Endothelial cell (in vitro differentiated cells): ENCODE data around the gene FBXO31. TPM values are rescaled to one million over a fixed set of nuclear protein-coding genes. Genes with fewer than 3 reads are reported as not detected.

Experiments used
- DNase-seq: peaks from one replicate; pipeline ENCODE4 v3.0.0; 2021; ENCODE audit warnings: low spot score
- H3K27ac Mint-ChIP-seq: one replicate; pipeline ENCODE4 v1.8.0; 2021; ENCODE audit warnings: mixed read lengths, inconsistent platforms; ENCODE audit not compliant: unreplicated experiment
- H3K27me3 Mint-ChIP-seq: one replicate; pipeline ENCODE4 v1.8.0; 2021; ENCODE audit warnings: mild to moderate bottlenecking, moderate library complexity, mixed read lengths, inconsistent platforms; ENCODE audit not compliant: unreplicated experiment
- H3K36me3 Mint-ChIP-seq: one replicate; pipeline ENCODE4 v1.8.0; 2021; ENCODE audit warnings: mild to moderate bottlenecking, low read depth, mixed read lengths, inconsistent platforms; ENCODE audit not compliant: unreplicated experiment
- H3K4me1 Mint-ChIP-seq: one replicate; pipeline ENCODE4 v1.8.0; 2021; ENCODE audit warnings: mild to moderate bottlenecking, mixed read lengths, inconsistent platforms; ENCODE audit not compliant: unreplicated experiment
- H3K4me3 Mint-ChIP-seq: one replicate; pipeline ENCODE4 v1.8.0; 2021; ENCODE audit warnings: mild to moderate bottlenecking, mixed read lengths, inconsistent platforms; ENCODE audit not compliant: unreplicated experiment
- H3K9me3 Mint-ChIP-seq: one replicate; pipeline ENCODE4 v1.8.0; 2021; ENCODE audit warnings: mixed read lengths, inconsistent platforms; ENCODE audit not compliant: unreplicated experiment
- CTCF ChIP-seq: fragments of 200-600 bp; sonication (generic); IDR thresholded peaks from one replicate; pipeline ENCODE4 v1.5.0; 2021; ENCODE audit warnings: antibody characterized with exemption; ENCODE audit not compliant: unreplicated experiment
- total RNA-seq: library from RNA; stranded (reverse); fragmentation: NEBNext Ultra II Directional; extraction: Animal tissue kit (Norgen Biotek cat#: 25700); gene quantifications from one replicate; pipeline ENCODE4 v1.2.1, GENCODE V29; 2021; ENCODE audit not compliant: unreplicated experiment

Gene FBXO31
- total RNA-seq, 1 donor from 2014 or later = 13.5 TPM

- no peak overlapping the region for H3K4me3 Mint-ChIP-seq
- TF ChIP-seq CTCF = no peak
- peaks cover 2% of the 10 kb centered on the region for H3K4me1 Mint-ChIP-seq
- no peak overlapping the region for H3K27ac Mint-ChIP-seq
- H3K9me3 Mint-ChIP-seq = no peaks in the 10 kb centered on the region
- no peak for DNase-seq
- no peaks in the 10 kb centered on the region for H3K27me3 Mint-ChIP-seq
- no peaks in the 10 kb centered on the region for H3K36me3 Mint-ChIP-seq
Measured at GRCh38 chr16:87312008-87312407, 71.6 kb downstream of the FBXO31 start.

- DNase-seq = no peak
- H3K27ac Mint-ChIP-seq = no peak overlapping the region
- no peak overlapping the region for H3K4me3 Mint-ChIP-seq
- H3K9me3 Mint-ChIP-seq = no peaks in the 10 kb centered on the region
- peaks cover 2% of the 10 kb centered on the region for H3K4me1 Mint-ChIP-seq
- TF ChIP-seq CTCF = no peak
- no peaks in the 10 kb centered on the region for H3K36me3 Mint-ChIP-seq
- no peaks in the 10 kb centered on the region for H3K27me3 Mint-ChIP-seq
Measured at GRCh38 chr16:87311387-87311786, 72.2 kb downstream of the FBXO31 start.

- no peaks in the 10 kb centered on the region for H3K9me3 Mint-ChIP-seq
- H3K27me3 Mint-ChIP-seq = no peaks in the 10 kb centered on the region
- H3K4me3 Mint-ChIP-seq = no peak overlapping the region
Measured at GRCh38 chr16:87310610-87311009, 73.0 kb downstream of the FBXO31 start.

GRCh38 chr16:87309620-87310525 is 73.7 kb downstream of the FBXO31 start:
- Mint-ChIP-seq H3K4me1 (peaks cover 2% of the 10 kb centered on the region), H3K27me3 (no peaks in the 10 kb centered on the region), H3K9me3 (no peaks in the 10 kb centered on the region), H3K27ac (no peak overlapping the region), H3K36me3 (no peaks in the 10 kb centered on the region), H3K4me3 (no peak overlapping the region)
- TF ChIP-seq CTCF = no peak
- DNase-seq = no peak

More at GRCh38 chr16:87310610-87311009, 73.0 kb downstream of the FBXO31 start:
- no peak for TF ChIP-seq CTCF
- H3K27ac Mint-ChIP-seq = no peak overlapping the region
- DNase-seq = no peak
- no peaks in the 10 kb centered on the region for H3K36me3 Mint-ChIP-seq
- peaks cover 2% of the 10 kb centered on the region for H3K4me1 Mint-ChIP-seq

- peaks cover 5% of the 10 kb centered on the region for H3K4me1 Mint-ChIP-seq
- no peaks in the 10 kb centered on the region for H3K36me3 Mint-ChIP-seq
- H3K27me3 Mint-ChIP-seq = no peaks in the 10 kb centered on the region
- no peaks in the 10 kb centered on the region for H3K9me3 Mint-ChIP-seq
- H3K4me3 Mint-ChIP-seq = no peak overlapping the region
- DNase-seq = no peak
- H3K27ac Mint-ChIP-seq = no peak overlapping the region
- TF ChIP-seq CTCF = no peak
Measured at GRCh38 chr16:87308826-87309225, 74.8 kb downstream of the FBXO31 start.
